Measurements from ENCODE around the gene NPY.

The NPY gene

DNA sequence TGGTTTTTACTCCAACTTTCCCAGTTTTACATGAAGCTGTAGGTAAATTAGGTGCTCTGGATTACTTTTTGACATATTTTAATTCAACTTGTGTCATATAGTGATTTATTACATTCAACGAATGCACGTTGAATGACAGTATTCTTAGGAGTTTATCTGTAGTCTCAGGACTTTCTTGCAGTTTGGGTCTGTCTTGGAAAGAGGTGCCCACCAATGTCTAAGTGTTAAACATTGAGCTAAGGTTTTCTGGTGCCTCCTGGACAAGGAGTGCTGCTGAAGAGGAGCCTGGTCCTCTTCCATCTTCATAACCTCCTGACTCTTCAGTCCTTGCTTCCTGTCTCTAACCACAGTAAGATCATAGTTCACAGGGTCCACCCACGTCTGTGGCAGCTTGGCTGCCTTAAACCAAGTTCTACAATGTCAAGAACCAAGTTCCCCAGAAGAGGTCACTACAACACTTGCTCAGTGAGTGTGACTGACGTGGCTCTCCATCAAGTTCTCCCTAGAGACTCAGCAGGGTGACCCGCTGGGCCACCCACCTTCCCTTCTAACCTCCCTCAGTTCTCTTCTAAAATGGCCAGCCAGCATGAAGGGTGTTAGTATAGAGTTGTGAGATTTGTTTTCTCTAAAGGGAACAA, 6.1 kb downstream of the NPY start:
- DNase-seq (ENCODE audit: low read depth) = peak; percentile 68
- TF ChIP-seq, protein P1, sequence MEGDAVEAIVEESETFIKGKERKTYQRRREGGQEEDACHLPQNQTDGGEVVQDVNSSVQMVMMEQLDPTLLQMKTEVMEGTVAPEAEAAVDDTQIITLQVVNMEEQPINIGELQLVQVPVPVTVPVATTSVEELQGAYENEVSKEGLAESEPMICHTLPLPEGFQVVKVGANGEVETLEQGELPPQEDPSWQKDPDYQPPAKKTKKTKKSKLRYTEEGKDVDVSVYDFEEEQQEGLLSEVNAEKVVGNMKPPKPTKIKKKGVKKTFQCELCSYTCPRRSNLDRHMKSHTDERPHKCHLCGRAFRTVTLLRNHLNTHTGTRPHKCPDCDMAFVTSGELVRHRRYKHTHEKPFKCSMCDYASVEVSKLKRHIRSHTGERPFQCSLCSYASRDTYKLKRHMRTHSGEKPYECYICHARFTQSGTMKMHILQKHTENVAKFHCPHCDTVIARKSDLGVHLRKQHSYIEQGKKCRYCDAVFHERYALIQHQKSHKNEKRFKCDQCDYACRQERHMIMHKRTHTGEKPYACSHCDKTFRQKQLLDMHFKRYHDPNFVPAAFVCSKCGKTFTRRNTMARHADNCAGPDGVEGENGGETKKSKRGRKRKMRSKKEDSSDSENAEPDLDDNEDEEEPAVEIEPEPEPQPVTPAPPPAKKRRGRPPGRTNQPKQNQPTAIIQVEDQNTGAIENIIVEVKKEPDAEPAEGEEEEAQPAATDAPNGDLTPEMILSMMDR (IDR thresholded peaks at IDR 0.05; ENCODE audit: insufficient read depth, low read depth, low read length, missing control alignments) = peak; percentile 64
- H3K4me3 ChIP-seq (ENCODE audit: low read length) = no peak overlapping the region

DNA sequence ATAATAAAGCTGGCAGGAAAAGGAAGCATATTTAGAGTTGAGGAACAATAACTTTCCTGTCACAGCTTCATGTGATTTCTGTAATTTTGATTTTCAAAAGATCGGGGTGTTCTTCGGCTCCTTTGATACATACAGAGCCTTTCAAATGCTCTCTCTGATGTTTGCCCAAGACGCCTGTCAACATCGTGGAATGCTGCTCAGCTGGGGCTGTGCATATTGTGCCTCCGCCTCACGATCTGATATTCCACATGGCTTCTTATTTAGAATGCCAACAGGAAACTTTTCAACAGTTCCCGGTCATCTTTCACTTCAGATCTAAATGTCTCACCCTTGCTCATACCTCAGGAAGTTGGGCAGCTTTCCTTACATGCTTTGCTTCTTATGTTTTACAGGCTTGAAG, 7.3 kb downstream of the NPY start:
- H3K4me3 ChIP-seq (ENCODE audit: low read length) = no peak overlapping the region
- DNase-seq (ENCODE audit: low read depth) = peak; percentile 46
- TF ChIP-seq, protein P1 (IDR thresholded peaks at IDR 0.05; ENCODE audit: insufficient read depth, low read depth, low read length, missing control alignments) = no peak

DNA sequence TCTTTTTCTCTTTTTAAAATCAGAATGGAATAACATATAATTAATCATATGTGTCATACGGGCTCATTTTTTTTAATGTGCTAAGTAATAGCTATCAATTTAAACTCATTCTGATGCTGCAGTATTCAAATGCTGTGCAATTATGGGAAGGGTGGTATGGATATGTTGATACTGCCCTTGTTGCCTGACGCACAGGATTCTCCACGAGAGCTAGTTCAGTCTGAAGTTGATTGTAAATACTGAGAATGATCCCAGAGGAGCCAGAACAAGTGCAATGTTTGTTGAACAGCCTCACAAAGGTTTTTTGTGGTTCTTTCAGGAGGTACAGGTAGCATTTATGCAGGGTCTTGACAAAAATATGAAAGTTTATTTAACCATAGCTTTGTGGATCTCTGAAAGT, 13.4 kb downstream of the NPY start:
- DNase-seq (ENCODE audit: low read depth) = no peak
- TF ChIP-seq, protein P1 (IDR thresholded peaks at IDR 0.05; ENCODE audit: insufficient read depth, low read depth, low read length, missing control alignments) = no peak
- no peak overlapping the region for H3K4me3 ChIP-seq (ENCODE audit: low read length)

DNA sequence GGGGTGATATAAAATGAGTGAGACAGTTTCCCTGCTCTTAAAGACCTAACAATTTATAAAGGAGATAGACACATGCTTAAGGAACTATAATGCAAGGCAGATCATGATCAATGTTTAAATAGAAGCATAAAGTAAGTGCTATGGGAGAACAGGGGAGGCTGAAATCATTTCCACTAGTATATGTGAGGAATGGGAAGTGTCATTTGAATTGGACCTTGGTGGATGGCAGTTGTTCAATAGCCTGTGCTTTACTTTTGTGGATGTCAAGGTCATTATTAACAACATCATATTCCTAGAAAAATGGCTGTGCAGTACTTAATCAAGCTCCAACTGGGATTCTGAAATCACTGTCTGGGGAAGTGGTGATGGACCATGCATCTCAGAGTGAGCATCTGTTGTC, 14.7 kb downstream of the NPY start:
- no peak for DNase-seq (ENCODE audit: low read depth)
- no peak overlapping the region for H3K4me3 ChIP-seq (ENCODE audit: low read length)
- TF ChIP-seq, protein P1 (IDR thresholded peaks at IDR 0.05; ENCODE audit: insufficient read depth, low read depth, low read length, missing control alignments) = no peak

DNA sequence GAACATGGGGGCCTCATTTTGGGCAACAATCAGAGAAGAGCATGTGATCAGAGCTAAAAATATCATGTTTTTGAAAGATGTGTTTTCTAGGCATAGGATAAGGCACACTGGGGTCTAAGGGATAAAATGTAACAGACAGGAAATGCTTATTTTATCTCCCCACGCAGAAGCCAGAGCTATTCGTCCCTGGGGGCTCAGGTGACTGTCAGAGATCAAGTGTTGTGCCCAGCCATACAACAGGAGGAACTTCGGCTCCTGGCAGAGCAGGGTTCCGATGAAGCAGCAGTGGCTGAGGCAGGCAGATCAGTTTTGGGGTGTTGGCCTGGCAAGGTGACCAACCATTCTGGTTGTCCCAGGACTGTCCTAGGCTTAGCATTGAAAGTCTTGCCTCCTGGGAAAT, 15.2 kb downstream of the NPY start:
- DNase-seq (ENCODE audit: low read depth) = no peak
- H3K4me3 ChIP-seq (ENCODE audit: low read length) = no peak overlapping the region
- TF ChIP-seq, protein P1 (IDR thresholded peaks at IDR 0.05; ENCODE audit: insufficient read depth, low read depth, low read length, missing control alignments) = no peak

DNA sequence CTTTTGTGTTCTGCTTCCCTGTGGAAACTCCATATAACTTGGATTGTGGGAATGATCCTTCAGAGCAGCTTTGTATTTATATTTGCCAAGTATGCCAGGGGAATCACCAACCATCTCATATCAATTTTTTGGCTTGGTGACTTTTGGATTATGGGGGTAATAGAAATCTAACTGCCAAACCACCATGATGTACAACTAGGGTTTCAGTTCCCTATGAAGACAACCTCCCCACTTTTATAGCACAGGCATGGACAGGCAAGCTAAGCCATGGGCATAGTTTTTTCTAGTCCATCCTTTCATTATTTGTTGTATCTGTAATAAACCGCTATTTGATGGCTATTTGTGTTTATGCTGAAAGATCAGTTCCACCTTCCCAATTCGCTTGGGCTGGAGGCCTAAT, 17.7 kb downstream of the NPY start:
- no peak for DNase-seq (ENCODE audit: low read depth)
- TF ChIP-seq, protein P1 (IDR thresholded peaks at IDR 0.05; ENCODE audit: insufficient read depth, low read depth, low read length, missing control alignments) = no peak
- H3K4me3 ChIP-seq (ENCODE audit: low read length) = no peak overlapping the region

DNA sequence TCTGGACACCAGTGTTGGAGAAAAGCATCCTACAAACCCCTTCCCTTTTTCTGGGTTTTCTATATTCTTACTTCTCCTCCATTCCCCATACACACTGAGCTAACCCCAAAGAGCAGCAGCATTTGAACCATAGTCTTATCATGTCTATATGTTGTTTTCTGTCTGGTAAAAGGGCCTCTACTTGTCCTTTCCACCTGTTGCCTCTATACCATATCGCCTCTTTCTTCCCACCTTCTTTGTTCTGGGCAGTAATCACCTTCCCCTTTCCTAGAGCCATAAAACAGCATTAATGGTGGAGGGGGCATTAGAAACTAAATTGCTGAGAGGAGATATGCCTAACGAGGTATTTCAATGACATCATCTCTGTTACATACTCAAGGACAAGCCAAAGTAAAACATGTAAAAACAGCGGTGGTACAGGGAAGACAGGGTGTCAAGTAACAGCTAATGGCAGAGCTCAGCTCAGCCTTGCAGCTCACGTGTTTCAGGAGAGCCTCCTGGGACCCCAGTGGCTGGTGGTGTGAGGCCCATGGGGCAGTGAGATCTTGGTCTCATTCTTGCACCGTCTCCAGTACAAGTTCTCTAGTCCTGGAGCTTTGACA, 20.6 kb downstream of the NPY start:
- DNase-seq (ENCODE audit: low read depth) = no peak
- TF ChIP-seq, protein P1 (IDR thresholded peaks at IDR 0.05; ENCODE audit: insufficient read depth, low read depth, low read length, missing control alignments) = no peak
- H3K4me3 ChIP-seq (ENCODE audit: low read length) = no peak overlapping the region

Data from epithelial cell of esophagus (primary cell).